WTC11 (cell line): ENCODE results near the gene GPX3. TPM values are rescaled to one million over a fixed set of nuclear protein-coding genes. Genes with fewer than 3 reads are reported as not detected.

Experiments
- ATAC-seq: fragments of 200-7000 bp; cut with Tn5 transposase; 2 replicates; pipeline ENCODE4 v1.10.0; 2021; ENCODE audit warnings: mild to moderate bottlenecking, moderate library complexity
- Bru-seq: library from RNA; stranded (reverse); fragments of 400-500 nt; gene quantifications from one replicate; lab custom pipeline; 2021; lab: Mats Ljungman, UMichigan
- CTCF ChIA-PET: fragments of 300-600 bp; sonication (Branson Sonifier 250); formaldehyde crosslinking; loops from one replicate; lab custom pipeline; 2021; ENCODE audit warnings: antibody characterized with exemption; lab: Charles Lee
- POLR2A ChIA-PET: fragments of 350-600 bp; sonication (Branson Sonifier 250); formaldehyde crosslinking; loops from one replicate; lab custom pipeline; 2021; ENCODE audit warnings: antibody characterized with exemption; lab: Charles Lee
- DNase-seq: peaks from one replicate; pipeline ENCODE4 v3.0.0; 2021; ENCODE audit warnings: low spot score
- H3K27ac Mint-ChIP-seq: 2 replicates; pipeline ENCODE4 v1.8.0; 2021; ENCODE audit warnings: mixed read lengths
- H3K27me3 Mint-ChIP-seq: 2 replicates; pipeline ENCODE4 v1.8.0; 2021; ENCODE audit warnings: low read depth, mild to moderate bottlenecking, moderate library complexity, mixed read lengths
- H3K36me3 Mint-ChIP-seq: 2 replicates; pipeline ENCODE4 v1.8.0; 2021; ENCODE audit warnings: mixed read lengths
- H3K4me1 Mint-ChIP-seq: 2 replicates; pipeline ENCODE4 v1.8.0; 2022; ENCODE audit warnings: mixed read lengths
- H3K4me3 Mint-ChIP-seq: 2 replicates; pipeline ENCODE4 v1.8.0; 2021; ENCODE audit warnings: mild to moderate bottlenecking, moderate library complexity, mixed read lengths
- H3K9me3 Mint-ChIP-seq: 2 replicates; pipeline ENCODE4 v1.8.0; 2021; ENCODE audit warnings: mixed read lengths
- AFF4 ChIP-seq: sonication (generic); formaldehyde crosslinking; IDR thresholded peaks from 2 replicates; pipeline ENCODE4 v1.8.1; 2023; ENCODE audit warnings: mild to moderate bottlenecking, missing genetic modification reagents, borderline replicate concordance
- E2F5 ChIP-seq: sonication (generic); formaldehyde crosslinking; IDR thresholded peaks from 2 replicates; pipeline ENCODE4 v1.8.1; 2022; ENCODE audit warnings: mild to moderate bottlenecking, moderate library complexity, missing genetic modification reagents
- ELF4 ChIP-seq: sonication (generic); formaldehyde crosslinking; IDR thresholded peaks from 2 replicates; pipeline ENCODE4 v1.8.1; 2022; ENCODE audit warnings: low read depth, mild to moderate bottlenecking, moderate library complexity, missing genetic modification reagents
- GABPB1 ChIP-seq: sonication (generic); formaldehyde crosslinking; IDR thresholded peaks from 2 replicates; pipeline ENCODE4 v1.8.1; 2023; ENCODE audit warnings: mild to moderate bottlenecking, missing genetic modification reagents
- JAZF1 ChIP-seq: fragments of 250-450 bp; sonication (Bioruptor Pico); IDR thresholded peaks from 2 replicates; pipeline ENCODE4 v1.9.0; 2021; ENCODE audit warnings: moderate library complexity, mild to moderate bottlenecking, inconsistent platforms
- JUN ChIP-seq: sonication (generic); formaldehyde crosslinking; IDR thresholded peaks from 2 replicates; pipeline ENCODE4 v1.8.0; 2023; ENCODE audit warnings: mild to moderate bottlenecking, missing genetic modification reagents
- KAT7 ChIP-seq: sonication (generic); formaldehyde crosslinking; IDR thresholded peaks from 2 replicates; pipeline ENCODE4 v1.8.1; 2023; ENCODE audit warnings: missing genetic modification reagents, mild to moderate bottlenecking, borderline replicate concordance
- MAX ChIP-seq: sonication (generic); formaldehyde crosslinking; IDR thresholded peaks from 2 replicates; pipeline ENCODE4 v1.8.0; 2022; ENCODE audit warnings: mild to moderate bottlenecking, missing genetic modification reagents
- MLX ChIP-seq: sonication (generic); formaldehyde crosslinking; IDR thresholded peaks from 2 replicates; pipeline ENCODE4 v1.8.1; 2023; ENCODE audit warnings: mild to moderate bottlenecking, missing genetic modification reagents, moderate library complexity
- MYBL2 ChIP-seq: sonication (generic); formaldehyde crosslinking; IDR thresholded peaks from 2 replicates; pipeline ENCODE4 v1.8.1; 2023; ENCODE audit warnings: mild to moderate bottlenecking, moderate library complexity, missing genetic modification reagents
- NFYB ChIP-seq: sonication (generic); formaldehyde crosslinking; conservative IDR thresholded peaks from 2 replicates; pipeline ENCODE4 v1.8.0; 2022; ENCODE audit warnings: low read depth, missing genetic modification reagents
- NR3C1 ChIP-seq: sonication (generic); formaldehyde crosslinking; conservative IDR thresholded peaks from 2 replicates; pipeline ENCODE4 v1.8.1; 2023; ENCODE audit warnings: low read depth, mild to moderate bottlenecking, missing genetic modification reagents
- SP1 ChIP-seq: sonication (generic); formaldehyde crosslinking; conservative IDR thresholded peaks from 2 replicates; pipeline ENCODE4 v1.8.1; 2022; ENCODE audit warnings: missing genetic modification reagents
- STAT6 ChIP-seq: sonication (generic); formaldehyde crosslinking; conservative IDR thresholded peaks from 2 replicates; pipeline ENCODE4 v1.8.1; 2023; ENCODE audit warnings: mild to moderate bottlenecking, low read depth, missing genetic modification reagents, moderate library complexity
- TP53 ChIP-seq: sonication (generic); formaldehyde crosslinking; IDR thresholded peaks from 2 replicates; pipeline ENCODE4 v1.8.1; 2023; ENCODE audit warnings: mild to moderate bottlenecking, missing genetic modification reagents
- ZNF263 ChIP-seq: sonication (generic); formaldehyde crosslinking; IDR thresholded peaks from 2 replicates; pipeline ENCODE4 v1.8.1; 2022; ENCODE audit warnings: low read depth, mild to moderate bottlenecking, moderate library complexity, missing genetic modification reagents
- ZNF317 ChIP-seq: sonication (generic); formaldehyde crosslinking; IDR thresholded peaks from 2 replicates; pipeline ENCODE4 v1.8.1; 2023; ENCODE audit warnings: low read depth, mild to moderate bottlenecking, moderate library complexity, missing genetic modification reagents, borderline replicate concordance
- ZNF512 ChIP-seq: sonication (generic); formaldehyde crosslinking; IDR thresholded peaks from 2 replicates; pipeline ENCODE4 v1.8.1; 2022; ENCODE audit warnings: missing genetic modification reagents, borderline replicate concordance
- ZNF532 ChIP-seq: fragments of 250-450 bp; sonication (Bioruptor Pico); IDR thresholded peaks from 2 replicates; pipeline ENCODE4 v1.9.0; 2021; ENCODE audit warnings: mild to moderate bottlenecking, borderline replicate concordance
- long read RNA-seq, 3 experiments: library from RNA in 1 of 3; library from capped mRNA in 1 of 3; library from polyadenylated mRNA in 1 of 3; unstranded in 2 of 3; stranded (forward) in 1 of 3; transcript quantifications; one replicate each; pipeline ENCODE4 v2.0.0, GENCODE V29; 2021
- total RNA-seq: library from RNA; stranded (reverse); gene quantifications from 3 replicates; pipeline ENCODE4 v1.2.3, GENCODE V29; 2021

GPX3 gene
- total RNA-seq (24.5 to 26.9 TPM (median 26.2 TPM) in 3 replicates), Bru-seq, nascent RNA (percentile 52 among the genes with signal in this experiment)
- long read RNA-seq, experiment 1, transcript GPX3-202 (4 exons, 612 nt), result minor isoform, 7 of 180 reads
- long read RNA-seq, experiment 1, transcript GPX3-201 (5 exons, 1,636 nt), result major isoform, 165 of 180 reads
- long read RNA-seq, experiment 1, partial matches to known transcripts, result 3 of 180 reads
- long read RNA-seq, experiment 1, other reads (novel, unspliced or antisense), result 4 of 180 reads
- long read RNA-seq, experiment 2, transcript GPX3-201 (5 exons, 1,636 nt), result major isoform, 36 of 54 reads
- long read RNA-seq, experiment 2, partial matches to known transcripts, result 16 of 54 reads
- long read RNA-seq, experiment 2, other reads (novel, unspliced or antisense), result 1 of 54 reads
- long read RNA-seq, experiment 3, transcript GPX3-201 (5 exons, 1,636 nt), result major isoform, 104 of 121 reads
- long read RNA-seq, experiment 3, transcript GPX3-202 (4 exons, 612 nt), result minor isoform, 8 of 121 reads
- long read RNA-seq, experiment 3, partial matches to known transcripts, result 0 of 121 reads
- long read RNA-seq, experiment 3, other reads (novel, unspliced or antisense), result 6 of 121 reads

GRCh38 chr5:151020304-151021110 lies at the start of gene GPX3:
TSS of gene GPX3 (plus strand) at chr5:151020591. CDS start at chr5:151020655, 64 bp downstream.
- H3K36me3 Mint-ChIP-seq, result no peaks in the 10 kb centered on the region
- peaks cover 4% of the 10 kb centered on the region for H3K4me1 Mint-ChIP-seq
- peak; percentile 89 for DNase-seq
- CTCF ChIA-PET, result interaction anchor here (0.6 to 2.3 kb wide), 8 partner anchors 18 to 218 kb away, joined by 4 to 21 read pairs (median 9); no protein-coding TSS in a partner anchor
- H3K27me3 Mint-ChIP-seq, result peaks cover 52% of the 10 kb centered on the region
- peak; percentile 99 for ATAC-seq
- no peaks in the 10 kb centered on the region for H3K9me3 Mint-ChIP-seq
- POLR2A ChIA-PET, result interaction anchor here (1.0 to 1.1 kb wide), 2 partner anchors 18 kb away, joined by 3 to 5 read pairs; no protein-coding TSS in a partner anchor
- H3K27ac Mint-ChIP-seq, result no peak within 1 kb of the TSS
- peak within 1 kb of the TSS; percentile 77 for H3K4me3 Mint-ChIP-seq
- TF ChIP-seq NFYB (peak; percentile 85), MLX (CRISPR knock-in tag) (no peak), ZNF512 (no peak), GABPB1 (0 out of 2 replicates have a peak, but pooled peaks have one; percentile 24), ZNF317 (no peak), ZNF263 (CRISPR knock-in tag) (no peak), MYBL2 (peak; percentile 46; the same call in 1 of the 2 replicates), KAT7 (peak; percentile 40; the same call in 1 of the 2 replicates), SP1 (CRISPR knock-in tag) (peak; percentile 38), MAX (CRISPR knock-in tag) (0 out of 2 replicates have a peak, but pooled peaks have one; percentile 43), AFF4 (CRISPR knock-in tag) (no peak), NR3C1 (CRISPR knock-in tag) (no peak), JUN (CRISPR knock-in tag) (no peak), ELF4 (CRISPR knock-in tag) (no peak), ZNF532 (CRISPR knock-in tag) (no peak), TP53 (CRISPR knock-in tag) (no peak), E2F5 (CRISPR knock-in tag) (no peak), JAZF1 (CRISPR knock-in tag) (no peak), STAT6 (CRISPR knock-in tag) (no peak)
